ENCODE results near the gene STUM. TPM values are rescaled to one million over a fixed set of nuclear protein-coding genes. Genes with fewer than 3 reads are reported as not detected.

Gene STUM
- total and polyA plus RNA-seq, 4 donors, result 4.8 to 21.1 (median 15.0) TPM

DNA sequence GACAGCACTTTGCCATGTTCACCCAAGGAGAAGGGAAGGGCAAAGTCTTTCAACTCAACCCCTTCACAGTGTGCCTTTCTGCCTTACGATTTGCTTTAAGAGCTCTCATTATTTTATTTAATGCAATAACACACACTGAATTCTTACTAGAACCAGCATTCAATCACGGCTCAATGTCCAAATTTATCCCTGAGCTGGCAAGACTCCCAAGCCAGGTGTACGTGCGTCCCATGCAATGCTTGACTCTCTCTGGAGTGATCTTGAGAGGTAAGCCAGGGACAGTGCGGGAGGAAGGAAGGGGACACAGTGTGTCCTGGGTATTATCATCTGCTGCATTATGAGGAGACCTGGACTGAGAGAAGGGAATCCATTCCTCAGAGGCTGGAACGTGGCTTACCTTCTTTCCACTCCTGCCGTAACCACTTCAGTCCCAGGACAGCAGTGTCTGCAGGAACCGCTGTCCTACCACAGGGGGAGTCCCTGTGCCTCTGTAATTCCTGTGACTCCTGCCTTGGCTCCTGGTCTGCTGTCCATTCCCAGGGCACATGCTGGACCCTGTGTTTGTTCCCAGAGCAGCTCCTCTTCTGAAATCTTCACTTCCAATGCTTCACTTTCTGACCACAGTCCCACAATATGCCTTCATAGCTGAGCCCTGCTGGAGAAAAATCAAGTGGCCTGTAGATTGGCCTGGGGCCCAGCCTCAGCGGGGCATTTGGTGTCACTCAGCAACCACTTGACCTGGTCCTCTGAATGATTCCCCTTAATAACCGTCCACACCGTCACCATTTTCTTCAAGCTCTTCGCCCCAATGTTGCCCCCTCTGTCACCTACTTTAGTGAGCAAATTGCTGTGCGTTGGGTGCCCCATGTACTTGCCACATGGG lies 28.6 kb upstream of the STUM start:
- Histone ChIP-seq H3K9me3 (ENCODE audit: control insufficient read depth, insufficient read depth, low read length) (no peaks in the 10 kb centered on the region), H3K36me3 (ENCODE audit: control insufficient read depth, insufficient read depth, low read length) (no peaks in the 10 kb centered on the region), H3K4me3 (ENCODE audit: low read depth, low read length) (no peak overlapping the region), H3K27me3 (ENCODE audit: control insufficient read depth, insufficient read depth, low read length) (no peaks in the 10 kb centered on the region), H3K27ac (ENCODE audit: low read depth, low read length) (no peak overlapping the region), H3K4me1 (ENCODE audit: control insufficient read depth, insufficient read depth, low read length) (peaks cover 6% of the 10 kb centered on the region)
- peak in 2 of 6 donors; percentile 22 to 52 for DNase-seq (ENCODE audit: low read depth in 4 of 6, low spot score in 6 of 6)
- 84% methylated on average over 10 of the region's 13 CpGs for WGBS (ENCODE audit: insufficient coverage)

DNA sequence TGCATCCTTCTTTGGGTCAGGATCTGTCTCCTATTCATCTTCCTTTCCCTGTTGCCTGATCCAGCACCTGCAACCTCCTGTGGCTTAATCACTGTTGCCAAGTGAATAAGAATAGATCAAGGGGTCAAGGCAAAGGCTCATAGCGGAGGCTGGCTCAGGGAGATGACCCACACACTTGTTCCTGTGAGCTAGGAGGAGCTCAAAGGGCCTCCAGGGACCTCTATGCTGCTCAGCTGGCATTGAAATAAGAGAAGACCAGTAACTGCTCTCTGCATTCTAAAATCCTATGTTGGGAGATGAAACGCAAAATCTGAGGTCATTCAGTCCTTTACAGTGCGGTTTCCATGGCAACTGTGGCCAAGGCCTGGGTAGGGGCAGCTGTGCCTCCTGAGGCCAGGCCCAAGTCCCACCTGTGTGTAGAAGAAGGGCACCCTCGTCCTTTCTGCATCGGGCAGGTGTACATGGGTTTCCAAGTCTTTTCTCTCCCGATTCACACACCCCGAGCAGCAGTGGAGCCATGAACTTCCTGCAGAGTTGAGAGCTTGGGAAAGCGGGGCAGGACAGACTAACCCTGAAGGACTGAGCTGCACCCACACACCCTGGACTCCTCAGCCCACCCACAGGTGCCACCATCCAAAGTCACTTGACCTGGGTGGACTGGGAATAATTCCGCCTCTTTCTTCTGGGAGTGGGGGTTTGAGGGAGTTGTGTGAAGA lies 27.8 kb upstream of the STUM start:
- H3K27ac ChIP-seq (ENCODE audit: low read depth, low read length), result no peak overlapping the region
- 63% methylated on average over 5 of the region's 9 CpGs for WGBS (ENCODE audit: insufficient coverage)
- H3K4me1 ChIP-seq (ENCODE audit: control insufficient read depth, insufficient read depth, low read length), result peaks cover 6% of the 10 kb centered on the region
- H3K36me3 ChIP-seq (ENCODE audit: control insufficient read depth, insufficient read depth, low read length), result no peaks in the 10 kb centered on the region
- H3K4me3 ChIP-seq (ENCODE audit: low read depth, low read length), result no peak overlapping the region
- no peaks in the 10 kb centered on the region for H3K9me3 ChIP-seq (ENCODE audit: control insufficient read depth, insufficient read depth, low read length)
- DNase-seq (ENCODE audit: low read depth in 4 of 6, low spot score in 6 of 6), result no peak
- no peaks in the 10 kb centered on the region for H3K27me3 ChIP-seq (ENCODE audit: control insufficient read depth, insufficient read depth, low read length)

DNA sequence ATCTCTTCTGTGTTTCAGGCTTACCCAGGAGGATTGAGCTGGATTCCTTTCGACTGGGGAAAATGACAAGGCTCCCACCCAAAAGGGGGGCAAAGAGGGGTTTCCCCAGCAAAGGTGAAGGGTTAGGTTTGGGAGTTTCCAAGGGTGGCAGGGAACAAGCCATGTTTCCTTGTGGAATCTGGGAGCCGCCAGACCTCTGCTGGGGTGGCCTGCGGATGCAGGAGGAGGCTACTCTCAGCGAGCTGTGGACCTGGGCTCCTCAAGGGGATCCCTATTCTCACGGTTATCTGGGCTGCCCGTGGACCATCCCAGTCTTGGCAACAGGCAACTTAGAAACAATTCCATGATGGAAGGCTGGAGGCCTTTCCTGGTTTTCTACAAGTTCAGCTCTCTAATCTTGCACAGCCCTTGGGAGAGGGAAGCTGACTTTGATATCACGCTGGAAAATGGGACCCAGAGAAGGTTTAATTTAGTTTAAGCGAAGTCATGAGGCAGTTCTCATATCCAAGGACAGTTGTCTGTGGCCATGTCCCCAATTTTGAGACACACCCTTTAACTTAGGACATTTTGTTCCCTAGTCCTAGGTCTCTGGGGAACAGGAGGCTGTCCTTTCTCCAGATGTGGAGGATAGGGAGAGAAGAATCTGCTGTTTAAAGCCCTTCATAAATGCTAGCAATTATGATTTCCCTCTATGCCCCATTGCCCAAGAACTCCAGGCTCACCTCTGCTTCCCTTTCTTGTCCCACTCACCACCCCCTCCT lies 24.7 kb upstream of the STUM start:
- Histone ChIP-seq H3K36me3 (ENCODE audit: control insufficient read depth, insufficient read depth, low read length) (no peaks in the 10 kb centered on the region), H3K9me3 (ENCODE audit: control insufficient read depth, insufficient read depth, low read length) (no peaks in the 10 kb centered on the region), H3K4me3 (ENCODE audit: low read depth, low read length) (no peak overlapping the region), H3K27ac (ENCODE audit: low read depth, low read length) (no peak overlapping the region), H3K27me3 (ENCODE audit: control insufficient read depth, insufficient read depth, low read length) (no peaks in the 10 kb centered on the region), H3K4me1 (ENCODE audit: control insufficient read depth, insufficient read depth, low read length) (peaks cover 10% of the 10 kb centered on the region)
- WGBS (ENCODE audit: insufficient coverage), result 80% methylated on average over 5 of the region's 8 CpGs
- DNase-seq (ENCODE audit: low read depth in 4 of 6, low spot score in 6 of 6), result no peak

DNA sequence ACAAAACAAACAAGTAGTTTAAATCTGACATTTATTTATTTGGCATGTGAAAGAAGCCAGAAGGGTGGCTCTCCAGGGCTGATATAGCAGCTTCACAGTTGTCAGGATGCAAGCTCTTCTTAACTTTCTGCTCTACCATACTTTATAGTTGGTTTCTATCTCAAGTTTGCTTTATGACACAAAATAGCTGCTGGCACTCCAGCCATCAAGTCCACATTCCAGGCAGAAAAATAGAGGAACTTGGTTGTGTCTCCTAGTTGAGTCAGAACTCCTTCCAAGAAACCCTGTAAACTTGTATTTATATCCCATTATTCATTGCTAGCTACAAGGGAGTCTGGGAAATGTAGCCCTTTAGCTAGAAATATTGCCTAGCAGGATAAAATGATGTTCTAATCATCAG lies 24.0 kb upstream of the STUM start:
- Histone ChIP-seq H3K36me3 (ENCODE audit: control insufficient read depth, insufficient read depth, low read length) (no peaks in the 10 kb centered on the region), H3K4me3 (ENCODE audit: low read depth, low read length) (no peak overlapping the region), H3K9me3 (ENCODE audit: control insufficient read depth, insufficient read depth, low read length) (no peaks in the 10 kb centered on the region), H3K27ac (ENCODE audit: low read depth, low read length) (no peak overlapping the region), H3K27me3 (ENCODE audit: control insufficient read depth, insufficient read depth, low read length) (no peaks in the 10 kb centered on the region), H3K4me1 (ENCODE audit: control insufficient read depth, insufficient read depth, low read length) (peaks cover 10% of the 10 kb centered on the region)
- DNase-seq (ENCODE audit: low read depth in 4 of 6, low spot score in 6 of 6), result no peak

DNA sequence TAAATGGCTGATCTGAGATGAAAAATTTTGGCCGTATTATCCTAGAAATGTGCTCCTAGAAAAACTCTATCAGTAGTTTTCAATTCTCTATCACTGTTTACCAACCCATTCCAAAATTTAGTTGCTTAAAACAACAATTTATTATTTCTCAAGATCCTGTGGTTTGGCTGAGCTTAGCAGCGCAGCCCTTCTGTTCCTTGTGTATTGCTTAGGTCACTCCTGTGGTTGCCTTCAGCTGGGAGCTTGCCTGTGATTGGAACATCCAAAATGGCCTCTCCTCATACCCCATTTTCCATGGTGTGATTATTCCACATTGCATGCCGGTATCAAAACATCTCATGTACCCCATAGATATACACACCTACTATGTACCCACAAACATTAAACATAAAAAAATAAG lies 22.8 kb upstream of the STUM start:
- 88% methylated on average over 2 of the region's 3 CpGs for WGBS (ENCODE audit: insufficient coverage)
- Histone ChIP-seq H3K27ac (ENCODE audit: low read depth, low read length) (no peak overlapping the region), H3K36me3 (ENCODE audit: control insufficient read depth, insufficient read depth, low read length) (no peaks in the 10 kb centered on the region), H3K4me3 (ENCODE audit: low read depth, low read length) (no peak overlapping the region), H3K27me3 (ENCODE audit: control insufficient read depth, insufficient read depth, low read length) (no peaks in the 10 kb centered on the region), H3K9me3 (ENCODE audit: control insufficient read depth, insufficient read depth, low read length) (no peaks in the 10 kb centered on the region), H3K4me1 (ENCODE audit: control insufficient read depth, insufficient read depth, low read length) (peaks cover 6% of the 10 kb centered on the region)
- DNase-seq (ENCODE audit: low read depth in 4 of 6, low spot score in 6 of 6), result no peak

DNA sequence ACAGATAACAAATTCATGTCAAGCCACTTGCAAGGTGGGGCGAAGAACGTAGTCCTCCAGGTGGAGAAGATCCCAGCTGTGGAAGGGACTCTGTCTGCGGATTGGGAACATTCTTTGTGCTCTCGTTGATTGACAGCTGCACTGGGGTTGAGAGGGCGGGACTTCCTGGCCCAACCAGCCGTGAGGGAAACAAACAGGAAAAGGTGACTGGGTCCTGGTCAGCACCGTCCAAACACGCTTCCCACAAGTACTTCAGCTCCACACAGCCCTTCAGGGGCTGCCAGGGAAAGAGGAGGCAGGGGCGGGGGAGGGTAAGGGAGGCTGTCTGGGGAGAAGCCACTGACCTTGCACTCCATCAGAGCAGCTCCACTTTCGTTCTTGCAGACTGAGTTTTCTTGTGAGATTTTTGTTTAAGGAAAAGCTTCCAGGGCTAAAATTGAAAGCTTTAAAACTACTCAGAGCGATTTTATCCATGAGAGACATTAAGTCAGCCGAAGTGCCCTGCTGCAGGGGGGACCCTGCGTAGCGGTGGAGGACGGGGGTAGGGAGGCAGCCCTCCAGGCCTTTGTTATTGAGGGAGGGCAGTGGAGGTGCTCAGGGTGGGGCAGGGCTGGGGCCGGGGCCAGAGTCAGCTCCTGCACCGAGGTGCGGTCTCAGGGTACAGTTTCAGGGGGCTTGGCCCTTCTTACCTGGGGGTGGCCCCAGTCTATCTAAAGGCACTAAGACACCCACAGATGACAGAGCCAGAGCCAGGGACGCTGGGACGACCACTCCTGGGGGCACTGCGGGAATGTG lies 21.6 kb upstream of the STUM start:
- H3K27me3 ChIP-seq (ENCODE audit: control insufficient read depth, insufficient read depth, low read length), result no peaks in the 10 kb centered on the region
- no peak overlapping the region for H3K27ac ChIP-seq (ENCODE audit: low read depth, low read length)
- peak in 1 of 6 donors; percentile 24 for DNase-seq (ENCODE audit: low read depth in 4 of 6, low spot score in 6 of 6)
- peaks cover 3% of the 10 kb centered on the region for H3K4me1 ChIP-seq (ENCODE audit: control insufficient read depth, insufficient read depth, low read length)
- WGBS (ENCODE audit: insufficient coverage), result 85% methylated on average over 15 of the region's 21 CpGs
- H3K9me3 ChIP-seq (ENCODE audit: control insufficient read depth, insufficient read depth, low read length), result no peaks in the 10 kb centered on the region
- H3K36me3 ChIP-seq (ENCODE audit: control insufficient read depth, insufficient read depth, low read length), result no peaks in the 10 kb centered on the region
- no peak overlapping the region for H3K4me3 ChIP-seq (ENCODE audit: low read depth, low read length)

DNA sequence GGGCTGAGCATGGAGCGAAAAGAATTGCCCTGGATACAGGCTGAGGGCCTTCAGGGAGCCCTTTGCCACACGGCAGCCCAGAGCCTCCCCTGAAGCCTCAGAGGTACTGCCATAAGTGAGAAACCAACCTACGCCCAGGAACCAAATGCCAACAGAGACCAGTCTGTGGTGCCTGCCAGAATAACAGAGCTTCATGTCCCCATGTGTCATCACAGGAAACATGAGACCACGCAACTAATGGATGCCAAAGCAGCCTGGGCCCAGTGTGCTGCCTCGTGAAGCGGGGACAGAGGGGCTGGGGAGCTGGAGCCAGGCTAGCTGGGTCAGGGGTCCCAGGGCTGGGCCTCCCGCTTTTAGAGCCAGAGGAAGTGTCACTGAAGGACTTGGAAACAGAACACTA lies 18.7 kb upstream of the STUM start:
- 89% methylated on average over 7 of the region's 7 CpGs for WGBS (ENCODE audit: insufficient coverage)
- H3K4me1 ChIP-seq (ENCODE audit: control insufficient read depth, insufficient read depth, low read length), result peaks cover 3% of the 10 kb centered on the region
- no peak for DNase-seq (ENCODE audit: low read depth in 4 of 6, low spot score in 6 of 6)
- H3K4me3 ChIP-seq (ENCODE audit: low read depth, low read length), result no peak overlapping the region
- no peak overlapping the region for H3K27ac ChIP-seq (ENCODE audit: low read depth, low read length)
- no peaks in the 10 kb centered on the region for H3K9me3 ChIP-seq (ENCODE audit: control insufficient read depth, insufficient read depth, low read length)
- H3K36me3 ChIP-seq (ENCODE audit: control insufficient read depth, insufficient read depth, low read length), result no peaks in the 10 kb centered on the region
- H3K27me3 ChIP-seq (ENCODE audit: control insufficient read depth, insufficient read depth, low read length), result no peaks in the 10 kb centered on the region

DNA sequence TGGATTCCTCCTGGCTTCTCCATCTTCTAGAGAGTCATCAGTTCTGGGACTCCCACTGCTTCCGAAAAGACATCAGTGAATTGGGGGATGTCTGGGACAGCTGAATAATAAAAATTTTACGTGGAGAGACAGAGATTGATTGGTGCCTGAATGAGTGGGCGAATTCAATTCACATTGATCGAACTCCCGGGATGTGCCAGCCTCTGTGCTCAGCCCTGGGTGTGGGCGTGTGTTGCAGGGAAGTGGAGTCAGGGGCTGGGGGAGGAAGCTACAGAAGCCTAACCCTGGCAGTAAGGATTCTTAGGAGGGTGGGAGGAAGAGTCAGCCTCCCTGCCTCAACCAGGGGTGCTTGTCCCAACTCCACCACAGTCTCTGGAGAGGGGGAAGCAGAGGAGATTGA lies 18.0 kb upstream of the STUM start:
- Histone ChIP-seq H3K4me1 (ENCODE audit: control insufficient read depth, insufficient read depth, low read length) (peaks cover 5% of the 10 kb centered on the region), H3K4me3 (ENCODE audit: low read depth, low read length) (no peak overlapping the region), H3K27ac (ENCODE audit: low read depth, low read length) (no peak overlapping the region), H3K9me3 (ENCODE audit: control insufficient read depth, insufficient read depth, low read length) (no peaks in the 10 kb centered on the region), H3K36me3 (ENCODE audit: control insufficient read depth, insufficient read depth, low read length) (no peaks in the 10 kb centered on the region), H3K27me3 (ENCODE audit: control insufficient read depth, insufficient read depth, low read length) (no peaks in the 10 kb centered on the region)
- WGBS (ENCODE audit: insufficient coverage), result 68% methylated on average over 6 of the region's 6 CpGs
- no peak for DNase-seq (ENCODE audit: low read depth in 4 of 6, low spot score in 6 of 6)
